Left ventricle myocardium superior (tissue), 1 donor: ENCODE data around the gene SLAMF1. TPM values are rescaled to one million over a fixed set of nuclear protein-coding genes. Genes with fewer than 3 reads are reported as not detected.
A peak's percentile ranks its signal among the peaks of the same experiment; 100 is the strongest.

Experiments used
- ATAC-seq: fragments of 200-7000 bp; cut with Tn5 transposase; one replicate; pipeline ENCODE4 v1.9.1; 2020; ENCODE audit warnings: mild to moderate bottlenecking, moderate library complexity
- DNase-seq: peaks from one replicate; pipeline ENCODE4 v3.0.0-alpha.2; 2020
- intact Hi-C: fragments of 100-400 bp; cut with micrococcal nuclease; formaldehyde crosslinking; loops from one replicate; pipeline ENCODE4 v1.11.0; 2022
- total RNA-seq: library from RNA; stranded (reverse); fragmentation: NEBNext Ultra II Directional; extraction: Animal tissue kit (Norgen Biotek cat#: 25700); gene quantifications from one replicate; pipeline ENCODE4 v1.2.1, GENCODE V29; 2021
- donor health status: DM: no; HTN: yes; CAD: no; lungs with severe emphysema.

Gene SLAMF1
- total RNA-seq, 1 donor from 2014 or later: 0.15 TPM

DNA sequence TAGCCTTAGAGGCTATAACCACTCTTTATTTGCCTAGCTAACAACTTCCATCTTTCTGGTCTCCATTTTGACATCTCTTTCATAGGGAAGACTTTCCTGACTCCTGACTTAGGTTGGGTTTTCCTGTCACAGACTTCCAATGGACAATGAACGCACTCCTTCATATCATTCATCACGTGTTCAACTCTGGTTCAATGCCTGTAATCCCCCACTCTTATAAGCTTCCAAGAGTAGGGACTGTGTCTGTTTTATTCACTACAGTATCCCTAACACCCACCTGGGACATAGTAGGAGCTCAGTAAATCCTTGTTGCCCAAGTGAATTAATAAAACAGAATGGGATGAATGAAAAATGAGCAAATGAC, 4.6 kb downstream of the SLAMF1 start:
- intact Hi-C loops: no loop called here
- ATAC-seq: no peak
- DNase-seq: no peak

GRCh38 chr1:160641323-160642280, 5.2 kb downstream of the SLAMF1 start:
- ATAC-seq (no peak), DNase-seq (no peak)
- intact Hi-C loops: no loop called here

DNA sequence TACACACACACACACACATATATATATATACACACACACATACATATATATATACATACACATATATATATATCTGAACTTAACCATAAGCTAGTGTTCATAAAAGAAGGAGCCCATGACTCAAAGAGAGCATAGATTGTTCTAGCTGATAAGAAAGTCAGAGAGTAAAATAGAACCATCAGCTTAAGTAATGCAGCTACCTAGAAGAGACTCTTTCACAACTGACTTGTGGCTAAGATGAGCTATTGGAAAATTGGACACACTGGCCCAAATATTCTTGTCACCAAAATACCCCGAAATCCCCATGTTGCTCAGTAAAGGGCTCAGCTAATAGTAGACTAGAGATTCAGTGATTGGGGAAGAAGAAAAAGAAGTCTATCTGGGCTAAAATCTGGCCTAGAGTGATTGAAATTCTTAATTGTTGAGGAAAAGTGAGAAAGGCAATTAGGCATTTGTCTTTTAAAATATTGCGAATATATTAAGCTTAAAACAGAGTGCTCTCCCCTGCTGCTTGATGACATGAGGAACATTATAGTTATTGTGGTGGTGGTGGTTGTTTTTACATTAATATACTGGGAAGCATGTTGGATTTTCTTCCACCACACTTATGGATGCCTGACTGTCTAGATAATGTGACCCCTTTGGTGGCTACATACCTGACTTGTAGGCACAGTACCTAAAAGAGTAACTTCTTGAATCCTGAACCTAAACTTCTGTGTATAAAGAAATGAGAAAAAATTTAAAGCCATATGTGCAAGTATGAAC, 6.3 kb downstream of the SLAMF1 start:
- intact Hi-C loops: no loop called here
- no peak for ATAC-seq
- DNase-seq: no peak

DNA sequence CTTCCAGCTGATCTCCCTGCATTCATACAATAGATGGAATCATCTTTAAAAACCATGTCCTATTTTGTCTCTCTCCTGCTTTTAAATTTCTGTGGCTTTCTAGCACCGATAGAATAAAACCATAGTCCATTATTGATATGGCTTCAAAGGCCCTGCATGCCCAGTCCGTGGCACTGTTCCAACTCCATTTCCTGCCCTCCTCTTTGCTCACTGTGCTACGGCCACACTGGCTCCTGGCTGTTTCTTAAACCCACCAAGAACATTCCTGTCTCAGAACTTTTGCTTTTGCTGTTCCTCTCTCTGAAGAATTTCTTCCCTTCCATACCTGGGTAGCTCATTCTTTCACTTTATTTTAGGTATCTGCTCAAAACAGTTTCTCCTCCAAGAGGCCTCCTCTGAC, 7.2 kb downstream of the SLAMF1 start:
- ATAC-seq: no peak
- intact Hi-C loops: no loop called here
- DNase-seq: no peak

GRCh38 chr1:160638926-160639325, 7.9 kb downstream of the SLAMF1 start:
- intact Hi-C loops: no loop called here
- ATAC-seq (no peak), DNase-seq (no peak)

GRCh38 chr1:160638540-160638857, 8.3 kb downstream of the SLAMF1 start:
- DNase-seq: no peak
- ATAC-seq: no peak
- intact Hi-C loops: no loop called here

DNA sequence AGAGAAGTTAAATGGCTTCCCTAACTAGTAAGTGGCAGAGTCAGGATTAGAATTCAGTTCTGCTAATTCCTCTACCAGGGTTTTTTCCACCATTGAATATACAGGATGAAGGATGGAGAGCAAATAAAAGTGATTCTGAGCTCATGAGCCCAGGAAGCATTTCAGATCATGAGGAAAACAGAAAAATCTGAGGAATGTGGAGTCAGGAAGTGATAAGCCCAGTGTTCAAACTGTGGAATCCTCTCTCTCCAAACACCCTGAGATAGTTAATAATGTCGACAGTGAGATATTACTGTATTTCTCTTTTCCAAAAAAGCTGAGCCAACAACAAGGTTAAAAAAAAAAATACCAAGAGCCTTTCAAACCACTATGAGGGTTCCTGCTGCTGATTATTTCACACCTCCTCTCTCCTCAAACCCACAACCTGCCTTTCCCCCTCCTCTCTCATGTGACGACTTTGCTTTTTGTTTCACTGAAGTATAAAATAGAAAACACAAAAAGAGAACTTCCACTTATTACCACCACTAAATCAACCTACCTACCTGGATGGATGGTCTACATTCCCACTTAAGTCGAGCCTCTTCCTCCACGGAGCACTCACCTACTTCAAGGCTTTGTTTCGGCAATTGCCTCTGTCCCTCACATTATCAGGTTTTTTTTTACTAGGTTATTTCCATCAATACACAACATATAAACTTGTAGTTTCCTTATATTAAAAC, 8.9 kb downstream of the SLAMF1 start:
- intact Hi-C loops: no loop called here
- no peak for ATAC-seq
- no peak for DNase-seq

DNA sequence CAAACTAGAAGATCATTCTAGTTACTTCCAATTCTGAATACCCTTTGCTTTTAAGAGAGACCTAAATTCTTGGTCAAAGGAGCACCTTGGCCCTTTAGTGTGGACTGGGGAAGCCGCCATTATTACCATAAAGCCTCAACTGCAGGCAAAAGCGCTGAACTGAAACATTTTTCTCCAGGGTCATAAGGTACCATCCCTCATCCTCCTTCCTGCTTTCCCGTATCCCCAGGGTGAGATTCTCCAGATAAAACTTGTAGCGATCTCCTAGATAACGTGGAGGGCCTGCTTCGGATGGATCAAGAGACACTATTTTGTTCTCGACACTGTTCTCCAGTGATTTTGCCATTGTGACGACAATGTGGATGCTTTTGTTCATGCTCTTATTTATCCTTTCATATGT, 9.8 kb downstream of the SLAMF1 start:
- ATAC-seq (no peak), DNase-seq (no peak)
- intact Hi-C loops: no loop called here

DNA sequence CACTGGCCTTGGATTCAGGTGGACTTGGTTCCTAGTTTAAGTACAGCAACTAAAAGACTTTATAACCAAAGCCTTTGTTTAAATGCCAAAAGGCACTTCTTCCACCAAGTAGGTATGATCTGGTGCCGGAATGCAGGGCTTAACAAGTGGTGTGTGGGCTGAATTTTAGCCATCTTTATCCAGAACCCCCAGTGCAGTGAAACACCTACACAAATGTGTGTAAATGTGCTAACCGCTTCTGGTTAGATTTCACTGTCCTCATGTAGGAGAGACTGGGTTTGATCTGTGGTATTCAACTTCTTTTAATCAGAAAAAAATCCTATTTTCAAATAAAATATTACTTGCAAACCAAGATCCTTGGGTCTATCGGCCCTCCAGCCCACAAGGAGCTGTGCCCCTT, 10.3 kb downstream of the SLAMF1 start:
- intact Hi-C loops: no loop called here
- ATAC-seq (no peak), DNase-seq (no peak)

DNA sequence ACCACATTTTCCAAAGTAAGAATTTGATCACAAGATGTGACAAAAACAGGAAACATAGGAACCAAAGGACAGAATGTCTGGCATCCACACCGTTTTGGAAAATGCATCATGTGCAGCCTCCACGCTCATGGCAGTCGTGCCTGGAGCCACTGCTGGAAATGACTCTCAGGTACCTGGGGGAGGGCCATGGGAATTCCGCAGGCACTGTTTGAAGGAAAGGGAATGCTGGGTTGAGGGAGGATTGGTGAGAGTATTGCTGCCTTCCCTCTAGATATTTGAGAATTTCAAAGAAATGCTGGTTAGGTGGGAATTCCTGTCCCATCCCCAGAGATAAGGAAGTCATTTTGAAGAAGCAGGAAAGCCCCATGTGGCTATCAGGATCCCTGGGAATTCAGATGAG, 10.8 kb downstream of the SLAMF1 start:
- intact Hi-C loops: no loop called here
- DNase-seq (no peak), ATAC-seq (no peak)

DNA sequence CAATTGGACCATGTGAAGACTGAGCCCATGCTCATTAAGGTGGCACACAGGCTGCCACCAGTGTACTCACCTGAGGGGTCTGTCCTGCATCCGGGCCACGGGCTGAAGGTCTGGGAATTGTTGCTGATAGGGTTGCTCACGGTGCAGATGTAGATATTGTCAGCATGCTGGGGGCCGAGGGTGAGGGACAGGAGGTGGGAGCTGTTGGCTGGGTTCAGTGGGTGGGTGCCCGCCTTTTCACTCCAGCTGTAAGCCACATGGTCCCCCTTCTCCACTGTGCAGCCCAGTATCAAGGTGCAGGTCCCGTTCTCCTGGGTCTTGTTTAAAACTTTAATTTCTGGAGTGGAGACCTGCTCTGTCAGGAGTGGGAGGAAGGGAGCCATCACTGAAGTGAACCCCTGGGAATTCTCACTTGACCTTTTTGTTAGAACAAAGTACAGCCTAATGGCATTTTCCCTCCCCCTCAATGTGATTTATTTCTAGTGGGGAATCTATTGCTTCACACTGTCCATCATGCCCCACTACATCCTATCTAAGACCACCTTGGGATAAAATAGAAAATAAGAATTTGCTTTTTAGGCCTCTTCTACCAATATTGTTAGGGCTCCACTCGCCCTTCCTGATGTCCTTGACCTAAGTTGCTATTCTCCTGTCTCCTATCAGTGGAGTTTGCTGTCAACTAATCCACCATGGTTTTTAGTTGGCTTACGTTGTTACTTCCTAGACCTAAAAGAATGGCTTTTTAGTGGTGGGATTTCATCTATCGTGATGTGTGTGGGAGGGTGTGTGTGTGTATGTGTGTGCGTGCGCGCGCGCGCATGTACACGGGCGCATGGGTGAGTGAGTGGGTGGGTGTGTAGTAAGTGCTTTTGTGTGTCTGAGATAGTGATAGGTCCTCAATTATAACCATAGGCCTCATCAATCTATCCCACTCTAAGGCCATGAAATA, 12.0 kb downstream of the SLAMF1 start:
- ATAC-seq (no peak), DNase-seq (no peak)
- intact Hi-C loops: no loop called here

DNA sequence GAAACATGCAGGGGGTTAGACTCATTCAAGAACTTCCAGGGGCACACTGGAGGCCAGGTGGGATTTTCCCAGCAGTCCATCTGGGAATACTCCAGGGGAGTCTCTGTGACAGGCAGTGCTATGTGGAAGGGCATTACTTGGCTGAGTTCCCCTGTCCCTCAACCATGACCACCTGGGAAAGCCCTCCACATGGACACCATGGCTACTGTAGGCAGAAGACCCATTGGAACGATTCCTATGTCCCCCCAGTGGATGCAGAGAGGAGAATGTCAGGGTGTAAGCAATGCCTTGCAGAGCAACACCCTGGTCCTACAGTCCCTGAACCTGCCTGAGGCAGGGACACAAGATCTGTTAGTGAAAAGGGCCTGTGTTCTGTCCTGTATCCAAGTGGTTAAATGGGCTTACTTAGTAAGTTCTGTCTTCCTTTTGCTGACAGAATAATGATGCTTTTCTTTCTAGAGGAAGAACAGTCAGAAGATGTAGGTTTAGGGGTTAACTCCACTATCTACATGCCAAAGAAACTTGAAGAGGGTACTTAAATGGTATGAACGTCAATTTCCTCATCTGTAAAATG, 13.4 kb downstream of the SLAMF1 start:
- ATAC-seq (no peak), DNase-seq (no peak)
- intact Hi-C loops: no loop called here

DNA sequence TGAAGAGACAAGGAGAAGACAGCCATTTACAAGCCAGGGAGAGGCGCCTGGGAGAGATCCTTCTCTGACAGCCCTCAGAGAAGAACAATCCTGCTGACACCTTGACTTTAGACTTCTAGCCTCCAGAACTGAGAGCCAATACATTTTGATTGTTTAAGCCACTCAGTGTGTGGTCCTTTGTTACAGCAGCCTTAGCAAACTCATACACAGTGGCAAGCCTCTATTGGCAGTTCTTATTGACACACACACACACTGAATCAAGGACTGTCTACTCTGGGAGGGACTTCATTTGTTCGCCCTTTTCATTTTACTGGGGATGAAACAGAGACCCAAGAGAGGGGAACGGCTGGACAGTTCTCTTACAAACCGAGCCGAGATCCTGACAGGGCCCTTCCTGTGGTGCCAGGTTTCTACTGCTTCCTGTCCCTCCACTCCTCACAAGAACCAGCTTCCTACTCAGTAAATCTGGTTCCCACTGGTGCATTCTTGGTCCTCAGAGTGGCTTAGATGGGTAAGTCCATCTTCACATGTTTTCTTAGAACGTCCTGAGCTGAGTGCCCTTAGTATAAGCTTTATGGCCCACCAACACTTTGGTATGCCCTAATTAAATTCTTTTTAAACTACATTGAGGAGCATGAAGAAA, 14.7 kb downstream of the SLAMF1 start:
- DNase-seq: no peak
- intact Hi-C loops: no loop called here
- ATAC-seq: no peak

DNA sequence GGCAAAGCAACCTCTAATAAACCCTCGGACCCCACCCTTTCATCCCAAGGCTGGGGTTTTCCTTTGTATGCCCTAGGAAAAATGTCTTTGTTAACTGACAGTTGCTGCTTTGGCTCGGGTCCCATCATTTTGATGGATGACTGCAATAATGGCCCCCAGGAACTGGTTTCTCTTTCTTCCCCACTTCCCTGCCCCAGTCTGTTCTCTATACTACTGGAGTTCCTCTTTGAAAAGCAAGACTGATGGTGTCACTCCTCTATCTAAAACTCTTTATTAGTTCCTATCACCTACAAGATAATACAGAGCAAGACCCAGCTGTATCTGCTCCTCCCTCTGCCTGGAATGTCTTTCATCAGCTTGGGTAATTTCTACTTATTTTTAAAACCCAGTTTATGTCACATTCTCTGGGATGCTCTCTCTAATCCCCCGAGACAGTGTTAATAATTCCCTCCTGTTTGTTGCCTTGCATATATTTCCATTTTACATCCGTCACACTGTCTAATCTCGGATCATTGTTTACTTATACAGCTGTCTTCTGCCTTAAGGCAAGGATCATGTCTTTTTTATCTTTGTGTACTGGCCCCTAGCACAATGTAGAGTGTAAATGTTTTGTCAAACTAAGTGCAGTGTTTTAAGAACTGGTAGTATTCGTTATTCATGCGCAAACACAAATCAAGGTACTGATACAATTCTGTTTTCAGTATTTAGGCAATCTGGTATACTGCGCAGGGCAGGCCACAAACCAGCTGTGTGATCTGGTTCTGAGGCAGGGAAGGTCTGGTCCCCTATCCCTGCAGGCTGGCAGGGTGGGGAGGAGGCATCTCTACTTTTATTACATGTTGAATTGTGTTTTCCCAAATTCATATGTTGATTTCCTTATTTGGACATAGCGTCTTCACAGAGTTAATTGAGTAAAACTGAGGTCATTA, 16.1 kb downstream of the SLAMF1 start:
- intact Hi-C loops: no loop called here
- no peak for DNase-seq
- no peak for ATAC-seq

- ATAC-seq (peak; percentile 58), DNase-seq (peak; percentile 58)
Observed at GRCh38 chr1:160629286-160630210, 17.3 kb downstream of the SLAMF1 start.

DNA sequence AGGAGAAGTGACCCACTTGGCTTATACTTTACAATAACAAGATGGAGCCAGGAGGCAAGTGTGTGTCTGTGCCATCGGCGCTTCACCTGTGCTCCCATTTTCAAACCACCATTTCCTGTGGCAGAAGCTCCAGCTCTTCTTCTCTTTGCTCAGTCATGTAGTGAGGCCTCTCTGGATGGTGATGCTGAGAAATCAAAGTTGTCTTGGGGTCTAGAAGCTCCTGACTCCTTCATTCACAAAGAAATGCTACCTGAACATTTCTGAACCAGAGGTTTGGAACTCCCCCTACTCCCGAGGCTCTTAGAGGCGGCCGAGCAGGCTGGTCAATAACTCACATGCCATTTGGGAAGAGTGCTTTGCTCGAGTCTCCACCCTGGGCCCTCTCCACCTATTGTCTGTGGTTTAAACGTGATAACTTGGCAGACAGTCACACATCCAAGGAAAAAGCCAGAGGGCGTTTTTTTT, 18.0 kb downstream of the SLAMF1 start:
- ATAC-seq (no peak), DNase-seq (no peak)
- intact Hi-C loops: no loop called here

More at GRCh38 chr1:160629286-160630210, 17.3 kb downstream of the SLAMF1 start:
- intact Hi-C loops: no loop called here
